ENCODE results near the gene PRSS27. TPM values are rescaled to one million over a fixed set of nuclear protein-coding genes. Genes with fewer than 3 reads are reported as not detected.
A peak's percentile ranks its signal among the peaks of the same experiment; 100 is the strongest.

The PRSS27 gene
- total RNA-seq, 4 donors from 2014 or later = 0.67 to 10.3 (median 2.4) TPM

DNA sequence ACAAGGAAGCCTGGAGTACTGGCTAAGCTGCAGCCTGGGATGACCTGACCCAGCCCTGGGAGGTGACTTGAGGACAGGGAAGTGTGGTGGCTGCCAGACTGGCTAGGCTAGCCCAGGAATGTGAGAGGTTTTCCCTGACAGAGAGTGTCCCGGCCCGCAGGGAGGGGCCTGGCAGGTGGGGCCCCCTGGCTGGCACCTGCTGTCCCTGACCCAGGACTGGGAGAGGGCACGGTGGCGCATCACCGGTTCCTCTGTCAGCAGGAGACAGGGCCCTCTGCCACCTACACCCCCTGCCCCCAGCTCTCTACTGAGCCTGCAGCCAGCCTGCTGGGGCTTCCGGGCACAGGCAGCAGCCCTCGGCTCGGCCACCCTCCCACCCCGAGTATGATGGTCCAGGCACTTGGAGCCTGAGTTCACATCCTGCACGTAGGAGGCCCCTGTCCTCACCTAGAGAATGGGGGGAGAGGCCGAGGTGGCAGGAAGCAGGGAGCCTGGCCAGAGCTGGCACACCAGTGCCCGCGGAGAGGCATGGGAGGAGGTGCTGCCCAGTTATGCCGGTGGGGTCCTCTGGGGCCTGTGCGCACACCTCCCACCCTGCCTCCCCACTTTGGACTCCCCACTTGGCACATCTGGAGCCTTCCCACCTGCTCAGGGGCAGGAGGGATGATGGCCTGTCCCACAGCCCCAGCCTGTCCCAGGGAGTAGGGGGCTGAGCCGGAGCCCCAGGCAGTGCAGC lies 528 bp downstream of the PRSS27 start:
- Histone ChIP-seq H3K4me3 (no peak overlapping the region), H3K27ac (no peak overlapping the region), H3K9me3 (no peaks in the 10 kb centered on the region), H3K27me3 (peaks cover 22% of the 10 kb centered on the region), H3K4me1 (peaks cover 0 to 33% (median 0%) of the 10 kb centered on the region in 3 donors), H3K36me3 (no peaks in the 10 kb centered on the region)
- no peak for ATAC-seq
- WGBS, 2 donors (ENCODE audit: low coverage in 1 of 2) = no CpG with 5 or more reads among the region's 16 CpGs
- no peak for TF ChIP-seq POLR2AphosphoS5 (IDR thresholded peaks at IDR 0.05)
- no peak for TF ChIP-seq CTCF (IDR thresholded peaks at IDR 0.05)
- TF ChIP-seq EP300 (IDR thresholded peaks at IDR 0.05) = no peak
- no peak for TF ChIP-seq POLR2A (IDR thresholded peaks at IDR 0.05)

- no peak for ATAC-seq
- Histone ChIP-seq H3K36me3 (no peaks in the 10 kb centered on the region), H3K9me3 (no peaks in the 10 kb centered on the region), H3K27me3 (peaks cover 21% of the 10 kb centered on the region), H3K27ac (no peak overlapping the region), H3K4me3 (no peak overlapping the region), H3K4me1 (peaks cover 0 to 33% (median 0%) of the 10 kb centered on the region in 3 donors)
- WGBS, 2 donors (ENCODE audit: low coverage in 1 of 2) = 79 to 88% methylated on average over 6 to 7 of the region's 21 CpGs
- no peak for TF ChIP-seq POLR2A (IDR thresholded peaks at IDR 0.05)
- no peak for TF ChIP-seq CTCF (IDR thresholded peaks at IDR 0.05)
Observed at GRCh38 chr16:2717383-2718263, 2.4 kb downstream of the PRSS27 start.

- no peak for TF ChIP-seq EP300 (IDR thresholded peaks at IDR 0.05)
- no peak for TF ChIP-seq POLR2AphosphoS5 (IDR thresholded peaks at IDR 0.05)
- no peak for TF ChIP-seq CTCF (IDR thresholded peaks at IDR 0.05)
- no peak for TF ChIP-seq POLR2A (IDR thresholded peaks at IDR 0.05)
- no peak overlapping the region for H3K27ac ChIP-seq
- no peak overlapping the region for H3K4me3 ChIP-seq
- no peaks in the 10 kb centered on the region for H3K36me3 ChIP-seq
- H3K4me1 ChIP-seq = peaks cover 0 to 33% (median 0%) of the 10 kb centered on the region in 3 donors
- no peaks in the 10 kb centered on the region for H3K9me3 ChIP-seq
- peaks cover 21% of the 10 kb centered on the region for H3K27me3 ChIP-seq
- 80 to 100% methylated on average over 1 to 3 of the region's 10 CpGs for WGBS, 2 donors (ENCODE audit: low coverage in 1 of 2)
- no peak for ATAC-seq
Observed at GRCh38 chr16:2716948-2717347, 3.1 kb downstream of the PRSS27 start.

- Histone ChIP-seq H3K27me3 (peaks cover 21% of the 10 kb centered on the region), H3K4me1 (peaks cover 0 to 28% (median 0%) of the 10 kb centered on the region in 3 donors), H3K27ac (no peak overlapping the region), H3K4me3 (peak overlapping the region in 1 of 2 donors; percentile 6), H3K36me3 (no peaks in the 10 kb centered on the region), H3K9me3 (no peaks in the 10 kb centered on the region)
- no peak for ATAC-seq
- 49 to 50% methylated on average over 2 to 4 of the region's 17 CpGs for whole genome bisulfite sequencing, 2 donors (ENCODE audit: low coverage in 1 of 2)
- TF ChIP-seq POLR2A (IDR thresholded peaks at IDR 0.05) (no peak), POLR2AphosphoS5 (IDR thresholded peaks at IDR 0.05) (no peak), CTCF (IDR thresholded peaks at IDR 0.05) (no peak), EP300 (IDR thresholded peaks at IDR 0.05) (no peak)
Observed at GRCh38 chr16:2715966-2716885, 3.8 kb downstream of the PRSS27 start.

Data from gastroesophageal sphincter (tissue), 4 donors.